ENCODE measurements around the gene KLC4. TPM values are rescaled to one million over a fixed set of nuclear protein-coding genes. Genes with fewer than 3 reads are reported as not detected.

KLC4 gene
- total and polyA plus RNA-seq, 9 of the 15 experiments (the other 6 are each of a cell fraction or from before 2014, with no cell fraction given), result 1.7 to 16.2 (median 7.7) TPM

DNA sequence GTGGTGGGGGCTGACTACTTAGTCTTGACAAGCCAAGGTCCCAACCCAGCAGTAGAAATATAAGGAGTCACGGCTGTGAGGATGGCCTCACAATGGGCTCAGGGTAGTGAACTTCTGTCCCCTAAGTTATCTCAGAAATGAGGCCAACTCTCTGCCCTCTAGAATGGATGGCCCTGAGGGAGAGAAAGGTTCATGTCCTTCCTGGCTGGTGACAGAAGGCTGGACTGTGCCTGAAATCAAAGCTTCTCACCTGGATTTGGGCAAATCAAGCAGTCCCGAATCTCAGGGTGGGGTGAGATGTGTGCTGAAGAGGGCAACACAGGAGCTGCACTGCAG lies 25.3 kb upstream of the KLC4 start (continued):
- TF ChIP-seq, protein P1, sequence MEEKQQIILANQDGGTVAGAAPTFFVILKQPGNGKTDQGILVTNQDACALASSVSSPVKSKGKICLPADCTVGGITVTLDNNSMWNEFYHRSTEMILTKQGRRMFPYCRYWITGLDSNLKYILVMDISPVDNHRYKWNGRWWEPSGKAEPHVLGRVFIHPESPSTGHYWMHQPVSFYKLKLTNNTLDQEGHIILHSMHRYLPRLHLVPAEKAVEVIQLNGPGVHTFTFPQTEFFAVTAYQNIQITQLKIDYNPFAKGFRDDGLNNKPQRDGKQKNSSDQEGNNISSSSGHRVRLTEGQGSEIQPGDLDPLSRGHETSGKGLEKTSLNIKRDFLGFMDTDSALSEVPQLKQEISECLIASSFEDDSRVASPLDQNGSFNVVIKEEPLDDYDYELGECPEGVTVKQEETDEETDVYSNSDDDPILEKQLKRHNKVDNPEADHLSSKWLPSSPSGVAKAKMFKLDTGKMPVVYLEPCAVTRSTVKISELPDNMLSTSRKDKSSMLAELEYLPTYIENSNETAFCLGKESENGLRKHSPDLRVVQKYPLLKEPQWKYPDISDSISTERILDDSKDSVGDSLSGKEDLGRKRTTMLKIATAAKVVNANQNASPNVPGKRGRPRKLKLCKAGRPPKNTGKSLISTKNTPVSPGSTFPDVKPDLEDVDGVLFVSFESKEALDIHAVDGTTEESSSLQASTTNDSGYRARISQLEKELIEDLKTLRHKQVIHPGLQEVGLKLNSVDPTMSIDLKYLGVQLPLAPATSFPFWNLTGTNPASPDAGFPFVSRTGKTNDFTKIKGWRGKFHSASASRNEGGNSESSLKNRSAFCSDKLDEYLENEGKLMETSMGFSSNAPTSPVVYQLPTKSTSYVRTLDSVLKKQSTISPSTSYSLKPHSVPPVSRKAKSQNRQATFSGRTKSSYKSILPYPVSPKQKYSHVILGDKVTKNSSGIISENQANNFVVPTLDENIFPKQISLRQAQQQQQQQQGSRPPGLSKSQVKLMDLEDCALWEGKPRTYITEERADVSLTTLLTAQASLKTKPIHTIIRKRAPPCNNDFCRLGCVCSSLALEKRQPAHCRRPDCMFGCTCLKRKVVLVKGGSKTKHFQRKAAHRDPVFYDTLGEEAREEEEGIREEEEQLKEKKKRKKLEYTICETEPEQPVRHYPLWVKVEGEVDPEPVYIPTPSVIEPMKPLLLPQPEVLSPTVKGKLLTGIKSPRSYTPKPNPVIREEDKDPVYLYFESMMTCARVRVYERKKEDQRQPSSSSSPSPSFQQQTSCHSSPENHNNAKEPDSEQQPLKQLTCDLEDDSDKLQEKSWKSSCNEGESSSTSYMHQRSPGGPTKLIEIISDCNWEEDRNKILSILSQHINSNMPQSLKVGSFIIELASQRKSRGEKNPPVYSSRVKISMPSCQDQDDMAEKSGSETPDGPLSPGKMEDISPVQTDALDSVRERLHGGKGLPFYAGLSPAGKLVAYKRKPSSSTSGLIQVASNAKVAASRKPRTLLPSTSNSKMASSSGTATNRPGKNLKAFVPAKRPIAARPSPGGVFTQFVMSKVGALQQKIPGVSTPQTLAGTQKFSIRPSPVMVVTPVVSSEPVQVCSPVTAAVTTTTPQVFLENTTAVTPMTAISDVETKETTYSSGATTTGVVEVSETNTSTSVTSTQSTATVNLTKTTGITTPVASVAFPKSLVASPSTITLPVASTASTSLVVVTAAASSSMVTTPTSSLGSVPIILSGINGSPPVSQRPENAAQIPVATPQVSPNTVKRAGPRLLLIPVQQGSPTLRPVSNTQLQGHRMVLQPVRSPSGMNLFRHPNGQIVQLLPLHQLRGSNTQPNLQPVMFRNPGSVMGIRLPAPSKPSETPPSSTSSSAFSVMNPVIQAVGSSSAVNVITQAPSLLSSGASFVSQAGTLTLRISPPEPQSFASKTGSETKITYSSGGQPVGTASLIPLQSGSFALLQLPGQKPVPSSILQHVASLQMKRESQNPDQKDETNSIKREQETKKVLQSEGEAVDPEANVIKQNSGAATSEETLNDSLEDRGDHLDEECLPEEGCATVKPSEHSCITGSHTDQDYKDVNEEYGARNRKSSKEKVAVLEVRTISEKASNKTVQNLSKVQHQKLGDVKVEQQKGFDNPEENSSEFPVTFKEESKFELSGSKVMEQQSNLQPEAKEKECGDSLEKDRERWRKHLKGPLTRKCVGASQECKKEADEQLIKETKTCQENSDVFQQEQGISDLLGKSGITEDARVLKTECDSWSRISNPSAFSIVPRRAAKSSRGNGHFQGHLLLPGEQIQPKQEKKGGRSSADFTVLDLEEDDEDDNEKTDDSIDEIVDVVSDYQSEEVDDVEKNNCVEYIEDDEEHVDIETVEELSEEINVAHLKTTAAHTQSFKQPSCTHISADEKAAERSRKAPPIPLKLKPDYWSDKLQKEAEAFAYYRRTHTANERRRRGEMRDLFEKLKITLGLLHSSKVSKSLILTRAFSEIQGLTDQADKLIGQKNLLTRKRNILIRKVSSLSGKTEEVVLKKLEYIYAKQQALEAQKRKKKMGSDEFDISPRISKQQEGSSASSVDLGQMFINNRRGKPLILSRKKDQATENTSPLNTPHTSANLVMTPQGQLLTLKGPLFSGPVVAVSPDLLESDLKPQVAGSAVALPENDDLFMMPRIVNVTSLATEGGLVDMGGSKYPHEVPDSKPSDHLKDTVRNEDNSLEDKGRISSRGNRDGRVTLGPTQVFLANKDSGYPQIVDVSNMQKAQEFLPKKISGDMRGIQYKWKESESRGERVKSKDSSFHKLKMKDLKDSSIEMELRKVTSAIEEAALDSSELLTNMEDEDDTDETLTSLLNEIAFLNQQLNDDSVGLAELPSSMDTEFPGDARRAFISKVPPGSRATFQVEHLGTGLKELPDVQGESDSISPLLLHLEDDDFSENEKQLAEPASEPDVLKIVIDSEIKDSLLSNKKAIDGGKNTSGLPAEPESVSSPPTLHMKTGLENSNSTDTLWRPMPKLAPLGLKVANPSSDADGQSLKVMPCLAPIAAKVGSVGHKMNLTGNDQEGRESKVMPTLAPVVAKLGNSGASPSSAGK (IDR thresholded peaks at IDR 0.05), result no peak
- no peak for TF ChIP-seq ZNF175 (CRISPR knock-in tag; IDR thresholded peaks at IDR 0.05; ENCODE audit: low read depth)
- no peak for TF ChIP-seq SIX5 (IDR thresholded peaks at IDR 0.05; ENCODE audit: borderline replicate concordance in 1 of 2, insufficient read depth in 1 of 2, low read depth in 1 of 2, low read length in 2 of 2)
- no peak for TF ChIP-seq DNMT1 (IDR thresholded peaks at IDR 0.05)
- no peak for TF ChIP-seq ZNF764 (CRISPR knock-in tag; IDR thresholded peaks at IDR 0.05; ENCODE audit: low read depth)
- TF ChIP-seq NRF1 (conservative IDR thresholded peaks at IDR 0.05 in 1 of 2, IDR thresholded peaks at IDR 0.05 in 1 of 2), result no peak
- TF ChIP-seq RAD21 (CRISPR knock-in tag; conservative IDR thresholded peaks at IDR 0.05 in 1 of 2, IDR thresholded peaks at IDR 0.05 in 1 of 2), result no peak
- no peak for TF ChIP-seq ZNF780A (CRISPR knock-in tag; IDR thresholded peaks at IDR 0.05)
